Kidney (tissue), 14 donors: Measurements from ENCODE around the gene EWSR1. TPM values are rescaled to one million over a fixed set of nuclear protein-coding genes. Genes with fewer than 3 reads are reported as not detected.
"Not testable (repeated sequence)": the region's sequence is repeated elsewhere in the genome, so short reads cannot be mapped to it uniquely, and the experiment has no call there.

Experiments used
- DNase-seq, 5 donors: peaks; one replicate each; pipeline ENCODE4 v3.0.0-alpha.2; 2013 to 2020
- FAIRE-seq: peaks from 2 replicates; lab custom pipeline; 2012; peaks lifted over from hg19 to GRCh38; lab: Jason Lieb, UNC
- H3K27ac ChIP-seq, 2 donors: one replicate each; pipeline ENCODE4 v1.7.0; 2013; ENCODE audit warnings: low read depth in 2 of 2, low read length in 2 of 2, inconsistent platforms in 1 of 2
- H3K27me3 ChIP-seq: one replicate; pipeline ENCODE4 v1.7.1; 2013; ENCODE audit warnings: low read length, inconsistent platforms; ENCODE audit not compliant: control insufficient read depth, insufficient read depth
- H3K36me3 ChIP-seq, 3 donors: one replicate each; pipeline versions ENCODE4 v1.7.0 to v1.7.1; 2013; ENCODE audit warnings: low read length in 3 of 3, control low read depth in 1 of 3, inconsistent platforms in 1 of 3; ENCODE audit not compliant: insufficient read depth in 3 of 3, control insufficient read depth in 2 of 3
- H3K4me1 ChIP-seq, 3 donors: one replicate each; pipeline versions ENCODE4 v1.7.0 to v1.7.1; 2013; ENCODE audit warnings: low read length in 3 of 3, inconsistent platforms in 1 of 3, low read depth in 1 of 3; ENCODE audit not compliant: control insufficient read depth in 2 of 3, insufficient read depth in 2 of 3
- H3K4me3 ChIP-seq, 3 donors: one replicate each; pipeline versions ENCODE4 v1.7.0 to v1.8.1; 2013; ENCODE audit warnings: low read length in 3 of 3, control low read depth in 1 of 3, inconsistent platforms in 1 of 3
- H3K9ac ChIP-seq, 3 donors: one replicate each; pipeline versions ENCODE4 v1.7.0 to v1.7.1; 2013; ENCODE audit warnings: low read length in 3 of 3, control low read depth in 1 of 3, inconsistent platforms in 1 of 3
- H3K9me3 ChIP-seq, 3 donors: one replicate each; pipeline versions ENCODE4 v1.7.0 to v1.7.1; 2013; ENCODE audit warnings: low read length in 3 of 3, control low read depth in 1 of 3, inconsistent platforms in 1 of 3; ENCODE audit not compliant: control insufficient read depth in 2 of 3, insufficient read depth in 1 of 3
- intact Hi-C: fragments of 100-400 bp; cut with DNase I; formaldehyde crosslinking; loops from one replicate; pipeline ENCODE4 v1.11.1; 2022
- polyA plus RNA-seq: library from polyadenylated mRNA; stranded (reverse); fragments of 350-450 nt; fragmentation: Illumina TruSeq; extraction: RNeasy Lipid Tissue Mini Kit (QIAGEN cat#74804); gene quantifications from one replicate; pipeline ENCODE4 v1.2.3, GENCODE V29; 2014; ENCODE audit warnings: low read depth, low replicate concordance; ENCODE audit not compliant: insufficient read depth
- total RNA-seq: library from RNA; stranded (reverse); fragmentation: NEBNext Ultra II Directional; extraction: Animal tissue kit (Norgen Biotek cat#: 25700); gene quantifications from one replicate; pipeline ENCODE4 v1.2.1, GENCODE V29; 2021
- TF ChIP-seq, protein P1 (sequence below): IDR thresholded peaks from 3 replicates; pipeline ENCODE4 v1.5.1; 2012; ENCODE audit warnings: mild to moderate bottlenecking, moderate library complexity, borderline replicate concordance; ENCODE audit not compliant: insufficient read depth; ENCODE audit errors: extremely low read depth
- donor health status: control.
- donor health status: control.
- donor health status: control.
- donor health status: control.
- donor health status: control.
- donor health status: DM: yes; HTN: yes; CAD: no.
- donor health status: Normal renal cell carcinoma (clear cell type).

The EWSR1 gene
- total and polyA plus RNA-seq, 2 donors from 2014 or later, result 124 to 214 TPM

DNA sequence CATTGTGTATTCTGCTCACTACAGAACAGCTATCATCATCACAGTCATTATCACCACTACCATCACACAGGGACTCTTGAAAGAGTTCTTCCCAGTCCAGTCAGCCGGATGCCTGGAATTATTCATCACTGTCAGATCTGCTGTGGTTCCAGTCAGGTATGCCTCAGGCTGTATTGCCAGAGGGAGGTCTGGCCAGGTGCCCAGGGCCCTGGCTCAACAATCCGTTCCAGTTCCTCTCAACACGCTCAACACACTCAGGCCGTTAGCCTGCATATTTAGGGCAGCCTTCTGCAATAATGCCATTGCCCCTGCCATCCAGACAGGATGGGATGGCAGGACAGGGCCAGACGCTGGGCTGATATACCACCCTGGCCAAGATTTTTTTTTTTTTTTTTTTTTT lies 76.1 kb downstream of the EWSR1 start:
- no peak overlapping the region for H3K27ac ChIP-seq
- no peaks in the 10 kb centered on the region for H3K4me1 ChIP-seq
- no peaks in the 10 kb centered on the region for H3K27me3 ChIP-seq
- DNase-seq (no peak), FAIRE-seq (no peak)
- H3K4me3 ChIP-seq, result no peak overlapping the region
- H3K36me3 ChIP-seq, result peaks cover 0 to 57% (median 45%) of the 10 kb centered on the region in 3 donors
- no peaks in the 10 kb centered on the region for H3K9me3 ChIP-seq
- H3K9ac ChIP-seq, result no peak overlapping the region
- TF ChIP-seq, protein P1, sequence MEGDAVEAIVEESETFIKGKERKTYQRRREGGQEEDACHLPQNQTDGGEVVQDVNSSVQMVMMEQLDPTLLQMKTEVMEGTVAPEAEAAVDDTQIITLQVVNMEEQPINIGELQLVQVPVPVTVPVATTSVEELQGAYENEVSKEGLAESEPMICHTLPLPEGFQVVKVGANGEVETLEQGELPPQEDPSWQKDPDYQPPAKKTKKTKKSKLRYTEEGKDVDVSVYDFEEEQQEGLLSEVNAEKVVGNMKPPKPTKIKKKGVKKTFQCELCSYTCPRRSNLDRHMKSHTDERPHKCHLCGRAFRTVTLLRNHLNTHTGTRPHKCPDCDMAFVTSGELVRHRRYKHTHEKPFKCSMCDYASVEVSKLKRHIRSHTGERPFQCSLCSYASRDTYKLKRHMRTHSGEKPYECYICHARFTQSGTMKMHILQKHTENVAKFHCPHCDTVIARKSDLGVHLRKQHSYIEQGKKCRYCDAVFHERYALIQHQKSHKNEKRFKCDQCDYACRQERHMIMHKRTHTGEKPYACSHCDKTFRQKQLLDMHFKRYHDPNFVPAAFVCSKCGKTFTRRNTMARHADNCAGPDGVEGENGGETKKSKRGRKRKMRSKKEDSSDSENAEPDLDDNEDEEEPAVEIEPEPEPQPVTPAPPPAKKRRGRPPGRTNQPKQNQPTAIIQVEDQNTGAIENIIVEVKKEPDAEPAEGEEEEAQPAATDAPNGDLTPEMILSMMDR, result no peak
- intact Hi-C loops, result no loop called here

DNA sequence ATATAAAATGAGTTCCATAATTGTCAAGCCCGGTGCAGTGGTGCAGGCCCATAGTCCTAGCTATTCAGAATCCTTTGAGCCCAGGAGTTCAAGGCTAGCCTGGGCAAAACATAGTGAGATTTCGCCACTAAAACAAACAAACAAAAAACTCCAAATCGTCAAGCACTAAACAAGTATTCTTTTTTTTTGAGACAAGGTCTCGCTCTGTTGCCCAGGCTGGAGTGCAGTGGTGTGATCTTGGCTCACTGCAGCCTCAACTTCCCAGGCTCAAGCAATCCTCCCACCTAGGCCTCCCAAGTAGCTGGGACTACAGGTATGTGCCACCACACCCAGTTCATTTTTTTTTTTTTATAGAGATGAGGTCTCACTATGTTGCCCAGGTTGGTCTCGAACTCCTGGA lies 76.8 kb downstream of the EWSR1 start:
- H3K4me1 ChIP-seq, H3K27ac ChIP-seq, intact Hi-C loops, H3K4me3 ChIP-seq, H3K27me3 ChIP-seq, DNase-seq, H3K9ac ChIP-seq, H3K9me3 ChIP-seq, FAIRE-seq: not testable (repeated sequence)
- peaks cover 0 to 60% (median 48%) of the 10 kb centered on the region in 3 donors for H3K36me3 ChIP-seq

DNA sequence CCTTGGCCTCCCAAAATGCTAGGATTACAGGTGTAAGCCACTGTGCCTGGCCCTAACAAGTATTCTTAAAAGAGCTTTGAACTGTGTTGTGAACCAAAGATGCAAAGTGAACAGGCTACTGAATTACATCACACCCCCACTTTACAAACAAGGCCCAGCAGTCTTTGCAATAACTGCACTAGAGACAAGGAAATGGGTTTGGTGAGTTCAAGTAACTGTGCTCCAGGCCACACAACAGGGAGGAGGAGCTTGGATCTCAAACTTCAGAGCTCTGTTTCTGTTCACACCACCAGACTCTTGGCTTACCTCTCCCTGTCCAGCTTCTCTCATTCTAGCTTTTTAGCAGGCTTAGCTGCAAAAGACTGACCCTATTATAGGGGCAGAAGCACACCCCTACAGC lies 77.9 kb downstream of the EWSR1 start:
- intact Hi-C loops, result no loop called here
- no peaks in the 10 kb centered on the region for H3K27me3 ChIP-seq
- no peak overlapping the region for H3K27ac ChIP-seq
- no peaks in the 10 kb centered on the region for H3K4me1 ChIP-seq
- FAIRE-seq (no peak), DNase-seq (no peak)
- TF ChIP-seq, protein P1, result no peak
- no peak overlapping the region for H3K9ac ChIP-seq
- no peak overlapping the region for H3K4me3 ChIP-seq
- peaks cover 2 to 61% (median 53%) of the 10 kb centered on the region in 3 donors for H3K36me3 ChIP-seq
- no peaks in the 10 kb centered on the region for H3K9me3 ChIP-seq

DNA sequence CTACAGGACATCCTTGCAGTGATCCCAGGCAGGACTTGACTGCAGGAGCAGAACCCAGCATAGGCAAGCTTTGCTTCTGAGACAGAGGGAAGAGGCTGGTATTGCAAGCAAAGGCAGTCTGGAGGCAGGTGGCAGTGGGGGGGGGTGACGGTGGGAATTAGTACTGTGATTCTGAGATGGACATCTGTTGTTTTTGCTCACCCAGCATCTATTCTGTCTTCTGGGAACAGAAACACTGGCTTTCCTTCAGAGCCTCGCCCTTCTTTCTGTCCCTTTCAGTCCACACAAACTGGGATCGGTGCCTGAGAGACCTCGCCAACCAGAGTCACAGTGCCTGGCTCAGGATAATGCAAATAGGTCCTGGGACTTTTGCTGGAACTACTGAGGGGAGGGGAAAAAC lies 78.6 kb downstream of the EWSR1 start:
- Histone ChIP-seq H3K27me3 (no peaks in the 10 kb centered on the region), H3K36me3 (peaks cover 2 to 62% (median 57%) of the 10 kb centered on the region in 3 donors), H3K9ac (no peak overlapping the region), H3K9me3 (no peaks in the 10 kb centered on the region), H3K4me1 (no peaks in the 10 kb centered on the region), H3K4me3 (no peak overlapping the region), H3K27ac (no peak overlapping the region)
- no peak for FAIRE-seq
- DNase-seq, result no peak
- TF ChIP-seq, protein P1, result no peak
- intact Hi-C loops, result no loop called here
